Large intestine (tissue), 3 donors: ENCODE data around the gene EGFL6. TPM values are rescaled to one million over a fixed set of nuclear protein-coding genes. Genes with fewer than 3 reads are reported as not detected.

Experiments used
- DNase-seq, 2 donors: peaks; one replicate each; pipeline versions ENCODE4 v3.0.0 to v3.0.0-alpha.2; 2013
- H3K27ac ChIP-seq: one replicate; pipeline ENCODE4 v1.5.1; 2013; ENCODE audit warnings: low read length
- H3K27me3 ChIP-seq: 2 replicates; pipeline ENCODE4 v1.6.1; 2013; ENCODE audit warnings: low read length; ENCODE audit not compliant: control insufficient read depth, insufficient read depth
- H3K36me3 ChIP-seq: 2 replicates; pipeline ENCODE4 v1.6.1; 2013; ENCODE audit warnings: low read length; ENCODE audit not compliant: control insufficient read depth, insufficient read depth
- H3K4me1 ChIP-seq: one replicate; pipeline ENCODE4 v1.6.1; 2013; ENCODE audit warnings: low read length; ENCODE audit not compliant: control insufficient read depth, insufficient read depth
- H3K4me3 ChIP-seq: one replicate; pipeline ENCODE4 v1.5.1; 2013; ENCODE audit warnings: low read length
- H3K9me3 ChIP-seq: one replicate; pipeline ENCODE4 v1.6.1; 2013; ENCODE audit warnings: mild to moderate bottlenecking, low read depth, low read length, moderate library complexity; ENCODE audit not compliant: control insufficient read depth
- WGBS: methylation state at CpG from one replicate; pipeline ENCODE4 v1.1.5; 2013; ENCODE audit warnings: low lambda C conversion rate; ENCODE audit not compliant: insufficient coverage; 5-methylcytosine and 5-hydroxymethylcytosine counted together
- polyA plus RNA-seq: library from polyadenylated mRNA; unstranded; fragments of 120-200 nt; gene quantifications from one replicate; pipeline ENCODE4 v1.2.1, GENCODE V29; 2013

The EGFL6 gene
- polyA plus RNA-seq, 1 donor = 7.3 TPM

GRCh38 chrX:13587786-13588477, 18.5 kb downstream of the EGFL6 start:
- H3K36me3 ChIP-seq = no peaks in the 10 kb centered on the region
- H3K9me3 ChIP-seq = no peaks in the 10 kb centered on the region
- peak overlapping the region; percentile 72 for H3K27ac ChIP-seq
- no CpG with 5 or more reads among the region's 3 CpGs for WGBS
- H3K4me1 ChIP-seq = peaks cover 8% of the 10 kb centered on the region
- H3K4me3 ChIP-seq = no peak overlapping the region
- H3K27me3 ChIP-seq = no peaks in the 10 kb centered on the region
- no peak for DNase-seq

GRCh38 chrX:13590207-13590606, 20.8 kb downstream of the EGFL6 start:
- Histone ChIP-seq H3K27me3 (no peaks in the 10 kb centered on the region), H3K4me3 (no peak overlapping the region), H3K9me3 (no peaks in the 10 kb centered on the region), H3K27ac (no peak overlapping the region), H3K36me3 (no peaks in the 10 kb centered on the region), H3K4me1 (peaks cover 8% of the 10 kb centered on the region)
- no peak for DNase-seq
- no CpG with 5 or more reads among the region's 2 CpGs for WGBS

- H3K36me3 ChIP-seq = no peaks in the 10 kb centered on the region
- no peak overlapping the region for H3K27ac ChIP-seq
- no peaks in the 10 kb centered on the region for H3K9me3 ChIP-seq
- no CpG with 5 or more reads among the region's 5 CpGs for WGBS
- H3K4me3 ChIP-seq = no peak overlapping the region
- H3K27me3 ChIP-seq = no peaks in the 10 kb centered on the region
- peaks cover 8% of the 10 kb centered on the region for H3K4me1 ChIP-seq
- no peak for DNase-seq
Measured at GRCh38 chrX:13590914-13591313, 21.5 kb downstream of the EGFL6 start.

- no CpG with 5 or more reads among the region's 4 CpGs for whole genome bisulfite sequencing
- Histone ChIP-seq H3K4me1 (no peaks in the 10 kb centered on the region), H3K36me3 (no peaks in the 10 kb centered on the region), H3K27me3 (no peaks in the 10 kb centered on the region), H3K9me3 (no peaks in the 10 kb centered on the region), H3K4me3 (no peak overlapping the region), H3K27ac (no peak overlapping the region)
- DNase-seq = peak; percentile 2 to 3
Measured at GRCh38 chrX:13597874-13598273, 28.5 kb downstream of the EGFL6 start.

GRCh38 chrX:13598877-13599276, 29.5 kb downstream of the EGFL6 start:
- no peaks in the 10 kb centered on the region for H3K36me3 ChIP-seq
- no peak overlapping the region for H3K27ac ChIP-seq
- no peaks in the 10 kb centered on the region for H3K27me3 ChIP-seq
- no CpG with 5 or more reads among the region's 3 CpGs for WGBS
- DNase-seq = no peak
- no peaks in the 10 kb centered on the region for H3K9me3 ChIP-seq
- H3K4me3 ChIP-seq = no peak overlapping the region
- no peaks in the 10 kb centered on the region for H3K4me1 ChIP-seq

- Histone ChIP-seq H3K4me1 (no peaks in the 10 kb centered on the region), H3K9me3 (no peaks in the 10 kb centered on the region), H3K27ac (no peak overlapping the region), H3K27me3 (no peaks in the 10 kb centered on the region), H3K4me3 (no peak overlapping the region), H3K36me3 (no peaks in the 10 kb centered on the region)
- DNase-seq = no peak
- WGBS = no CpG with 5 or more reads among the region's 1 CpG
Measured at GRCh38 chrX:13599491-13599890, 30.1 kb downstream of the EGFL6 start.

GRCh38 chrX:13605611-13606010, 36.2 kb downstream of the EGFL6 start:
- no peak for DNase-seq
- Histone ChIP-seq H3K9me3 (no peaks in the 10 kb centered on the region), H3K27me3 (no peaks in the 10 kb centered on the region), H3K4me3 (no peak overlapping the region), H3K27ac (no peak overlapping the region), H3K4me1 (peaks cover 12% of the 10 kb centered on the region), H3K36me3 (no peaks in the 10 kb centered on the region)
- no CpG with 5 or more reads among the region's 1 CpG for WGBS

- H3K36me3 ChIP-seq = no peaks in the 10 kb centered on the region
- DNase-seq = peak; percentile 55 to 58
- no peaks in the 10 kb centered on the region for H3K9me3 ChIP-seq
- H3K27ac ChIP-seq = peak overlapping the region; percentile 81
- peaks cover 12% of the 10 kb centered on the region for H3K4me1 ChIP-seq
- no peaks in the 10 kb centered on the region for H3K27me3 ChIP-seq
- WGBS = no CpG with 5 or more reads among the region's 6 CpGs
- H3K4me3 ChIP-seq = no peak overlapping the region
Measured at GRCh38 chrX:13607331-13607995, 38.1 kb downstream of the EGFL6 start.

GRCh38 chrX:13607996-13608365, 38.6 kb downstream of the EGFL6 start:
- H3K4me1 ChIP-seq = peaks cover 12% of the 10 kb centered on the region
- no peak overlapping the region for H3K4me3 ChIP-seq
- no peaks in the 10 kb centered on the region for H3K9me3 ChIP-seq
- H3K27me3 ChIP-seq = no peaks in the 10 kb centered on the region
- no peaks in the 10 kb centered on the region for H3K36me3 ChIP-seq
- DNase-seq = no peak
- H3K27ac ChIP-seq = peak overlapping the region; percentile 81
- WGBS = no CpG with 5 or more reads among the region's 2 CpGs

GRCh38 chrX:13614154-13614553, 44.8 kb downstream of the EGFL6 start:
- no peak overlapping the region for H3K27ac ChIP-seq
- no peak for DNase-seq
- H3K4me3 ChIP-seq = no peak overlapping the region
- H3K9me3 ChIP-seq = no peaks in the 10 kb centered on the region
- no peaks in the 10 kb centered on the region for H3K4me1 ChIP-seq
- no peaks in the 10 kb centered on the region for H3K36me3 ChIP-seq
- H3K27me3 ChIP-seq = no peaks in the 10 kb centered on the region

- no peaks in the 10 kb centered on the region for H3K27me3 ChIP-seq
- no peaks in the 10 kb centered on the region for H3K36me3 ChIP-seq
- H3K9me3 ChIP-seq = no peaks in the 10 kb centered on the region
- H3K27ac ChIP-seq = no peak overlapping the region
- no CpG with 5 or more reads among the region's 1 CpG for WGBS
- no peaks in the 10 kb centered on the region for H3K4me1 ChIP-seq
- no peak for DNase-seq
- no peak overlapping the region for H3K4me3 ChIP-seq
Measured at GRCh38 chrX:13620207-13620606, 50.8 kb downstream of the EGFL6 start.
